GM12801 (cell line): Measurements from ENCODE around the gene TMEM120B.

Experiments
- TF ChIP-seq, protein P1 (sequence below): IDR thresholded peaks from one replicate; pipeline ENCODE4 v1.5.1; 2011; ENCODE audit warnings: control low read depth; ENCODE audit not compliant: insufficient read length; ENCODE audit errors: extremely low read depth

Gene TMEM120B

GRCh38 chr12:121814429-121815119 lies 102.0 kb downstream of the TMEM120B start:
- TF ChIP-seq, protein P1, sequence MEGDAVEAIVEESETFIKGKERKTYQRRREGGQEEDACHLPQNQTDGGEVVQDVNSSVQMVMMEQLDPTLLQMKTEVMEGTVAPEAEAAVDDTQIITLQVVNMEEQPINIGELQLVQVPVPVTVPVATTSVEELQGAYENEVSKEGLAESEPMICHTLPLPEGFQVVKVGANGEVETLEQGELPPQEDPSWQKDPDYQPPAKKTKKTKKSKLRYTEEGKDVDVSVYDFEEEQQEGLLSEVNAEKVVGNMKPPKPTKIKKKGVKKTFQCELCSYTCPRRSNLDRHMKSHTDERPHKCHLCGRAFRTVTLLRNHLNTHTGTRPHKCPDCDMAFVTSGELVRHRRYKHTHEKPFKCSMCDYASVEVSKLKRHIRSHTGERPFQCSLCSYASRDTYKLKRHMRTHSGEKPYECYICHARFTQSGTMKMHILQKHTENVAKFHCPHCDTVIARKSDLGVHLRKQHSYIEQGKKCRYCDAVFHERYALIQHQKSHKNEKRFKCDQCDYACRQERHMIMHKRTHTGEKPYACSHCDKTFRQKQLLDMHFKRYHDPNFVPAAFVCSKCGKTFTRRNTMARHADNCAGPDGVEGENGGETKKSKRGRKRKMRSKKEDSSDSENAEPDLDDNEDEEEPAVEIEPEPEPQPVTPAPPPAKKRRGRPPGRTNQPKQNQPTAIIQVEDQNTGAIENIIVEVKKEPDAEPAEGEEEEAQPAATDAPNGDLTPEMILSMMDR: no peak

- TF ChIP-seq, protein P1: no peak
These were observed 102.7 kb downstream of the TMEM120B start for GRCh38 chr12:121815263-121815662.

- TF ChIP-seq, protein P1: no peak
These were observed 104.5 kb downstream of the TMEM120B start for GRCh38 chr12:121816925-121817647.

DNA sequence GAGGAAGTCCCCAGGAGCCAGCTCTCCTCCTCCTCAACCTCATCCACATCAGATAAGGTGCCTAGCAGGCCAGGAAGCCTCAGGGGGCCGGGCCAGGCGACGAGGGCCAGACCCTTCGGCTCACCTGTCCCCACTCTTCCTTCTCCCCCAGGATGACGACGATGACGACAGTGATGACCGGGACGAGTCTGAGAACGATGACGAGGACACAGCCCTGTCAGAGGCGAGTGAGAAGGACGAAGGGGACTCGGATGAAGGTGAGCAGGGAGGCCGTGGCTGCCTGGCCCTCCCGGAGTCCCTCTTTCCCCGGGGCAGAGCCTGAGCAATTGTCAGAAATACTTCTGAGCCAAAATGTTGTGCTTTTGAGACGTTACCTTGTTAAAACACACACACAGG lies 105.1 kb downstream of the TMEM120B start:
- TF ChIP-seq, protein P1: no peak

GRCh38 chr12:121819212-121819949 lies 106.8 kb downstream of the TMEM120B start:
- TF ChIP-seq, protein P1: no peak

DNA sequence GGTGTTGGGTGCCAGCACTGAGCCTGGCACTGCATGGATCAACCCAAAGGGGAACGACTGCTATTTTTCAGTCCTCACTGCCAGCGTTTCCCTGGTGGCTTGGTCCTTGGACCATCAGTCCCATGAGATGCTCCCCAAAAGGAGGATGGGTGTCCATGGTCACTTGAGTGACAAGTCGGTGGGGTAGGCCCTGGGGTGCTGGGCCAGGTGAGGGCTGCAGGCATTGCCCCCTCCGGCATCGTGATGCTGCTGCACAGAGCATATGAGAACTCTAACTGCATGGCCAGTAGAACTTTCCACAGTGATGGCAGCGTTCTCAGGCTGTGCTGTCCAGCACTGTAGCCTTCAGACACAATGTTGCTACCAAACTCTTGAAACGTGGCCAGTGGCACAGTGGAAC lies 107.5 kb downstream of the TMEM120B start:
- TF ChIP-seq, protein P1: no peak

GRCh38 chr12:121822393-121823100 lies 110.0 kb downstream of the TMEM120B start:
- TF ChIP-seq, protein P1: no peak
